GM12878 (cell line): ENCODE results near the gene ZNF467. TPM values are rescaled to one million over a fixed set of nuclear protein-coding genes. Genes with fewer than 3 reads are reported as not detected.

Experiments used
- ATAC-seq: fragments of 200-7000 bp; cut with Tn5 transposase; 3 replicates; pipeline ENCODE4 v1.9.1; 2020; ENCODE audit warnings: mild to moderate bottlenecking, moderate library complexity
- BruUV-seq: library from RNA; stranded (reverse); fragments of 400-500 nt; replicated peaks from 2 replicates; lab custom pipeline; 2021; lab: Mats Ljungman, UMichigan
- CTCF ChIA-PET: fragments of 300-600 bp; sonication (Branson Sonifier 250); formaldehyde crosslinking; extraction: SDS; loops from one replicate; lab custom pipeline; 2021; ENCODE audit warnings: inconsistent platforms; lab: Yijun Ruan, JAX
- POLR2A ChIA-PET: fragments of 350-600 bp; formaldehyde crosslinking; extraction: SDS; loops from one replicate; lab custom pipeline; 2021; ENCODE audit warnings: inconsistent platforms; lab: Charles Lee
- RAD21 ChIA-PET: fragments of 300-600 bp; sonication (Branson Sonifier 250); formaldehyde crosslinking; loops from one replicate; lab custom pipeline; 2023; ENCODE audit warnings: antibody characterized with exemption; ENCODE audit not compliant: unreplicated experiment; lab: Charles Lee
- SMC1A ChIA-PET: fragments of 300-600 bp; sonication (Branson Sonifier 250); formaldehyde crosslinking; loops from one replicate; lab custom pipeline; 2023; ENCODE audit not compliant: unreplicated experiment, uncharacterized antibody; lab: Charles Lee
- DNase-seq: peaks from one replicate; pipeline ENCODE4 v3.0.0-alpha.2; 2011; ENCODE audit warnings: low read depth, low spot score
- FAIRE-seq: peaks from 3 replicates; lab custom pipeline; 2011; peaks lifted over from hg19 to GRCh38; lab: Jason Lieb, UNC
- H2AFZ ChIP-seq: 2 replicates; pipeline ENCODE4 v1.6.0; 2011; ENCODE audit warnings: low read depth, low read length, control low read depth; ENCODE audit not compliant: control insufficient read depth
- H3K27ac ChIP-seq: 2 replicates; pipeline ENCODE4 v1.5.1; 2011; ENCODE audit warnings: control low read depth; ENCODE audit not compliant: control insufficient read depth, insufficient read depth
- H3K27me3 ChIP-seq, 2 experiments: replicated peaks in 1 of 2; 2 replicates each; pipeline versions ENCODE4 v1.6.0 to v1.6.1; 2011; ENCODE audit warnings: low read length in 1 of 2; ENCODE audit not compliant: control insufficient read depth in 2 of 2, insufficient read depth in 2 of 2
- H3K36me3 ChIP-seq, 2 experiments: 2 replicates each; pipeline ENCODE4 v1.5.1; 2011; ENCODE audit warnings: low read length in 1 of 2; ENCODE audit not compliant: control insufficient read depth in 2 of 2, insufficient read depth in 2 of 2
- H3K4me1 ChIP-seq: 2 replicates; pipeline ENCODE4 v1.6.1; 2011; ENCODE audit warnings: mild to moderate bottlenecking, low read length, moderate library complexity, mixed read lengths; ENCODE audit not compliant: control insufficient read depth, insufficient read depth
- H3K4me2 ChIP-seq: 2 replicates; pipeline ENCODE4 v1.6.0; 2011; ENCODE audit warnings: control low read depth; ENCODE audit not compliant: control insufficient read depth, insufficient read depth
- H3K4me3 ChIP-seq: fragments of 200-600 bp; sonication (generic); 2 replicates; pipeline ENCODE4 v1.5.1; 2016
- H3K79me2 ChIP-seq: 2 replicates; pipeline ENCODE4 v1.6.0; 2011; ENCODE audit warnings: low read length; ENCODE audit not compliant: control insufficient read depth, insufficient read depth
- H3K9ac ChIP-seq: 2 replicates; pipeline ENCODE4 v1.8.0; 2011; ENCODE audit warnings: low read length, control low read depth, mixed read lengths; ENCODE audit not compliant: control insufficient read depth, insufficient read depth
- H3K9me3 ChIP-seq: replicated peaks from 3 replicates; pipeline ENCODE4 v1.5.1; 2011; ENCODE audit warnings: mild to moderate bottlenecking, low read length; ENCODE audit not compliant: control insufficient read depth, insufficient read depth
- H4K20me1 ChIP-seq: 2 replicates; pipeline ENCODE4 v1.6.0; 2011; ENCODE audit not compliant: control insufficient read depth, insufficient read depth
- ASH2L ChIP-seq: fragments of 300-600, 200-600 bp; sonication (generic); IDR thresholded peaks from 2 replicates; pipeline ENCODE4 v1.6.1; 2017; ENCODE audit warnings: low read depth, mild to moderate bottlenecking, borderline replicate concordance
- HDAC2 ChIP-seq: fragments of 200-600 bp; sonication (generic); IDR thresholded peaks from 2 replicates; pipeline ENCODE4 v1.6.1; 2017
- JUNB ChIP-seq: IDR thresholded peaks from 2 replicates; pipeline ENCODE4 v1.6.1; 2016; ENCODE audit warnings: antibody characterized with exemption, mild to moderate bottlenecking
- KAT2A ChIP-seq: conservative IDR thresholded peaks from 2 replicates; pipeline ENCODE4 v1.6.1; 2011; ENCODE audit warnings: low read depth, low read length; ENCODE audit not compliant: control insufficient read depth
- POLR2A ChIP-seq: IDR thresholded peaks from 2 replicates; pipeline ENCODE4 v1.6.1; 2011; ENCODE audit warnings: low read depth, mild to moderate bottlenecking, low read length
- RUNX3 ChIP-seq: IDR thresholded peaks from 2 replicates; pipeline ENCODE4 v1.6.1; 2012; ENCODE audit warnings: low read length, inconsistent platforms
- SMAD5 ChIP-seq: IDR thresholded peaks from 2 replicates; pipeline ENCODE4 v1.6.1; 2016; ENCODE audit warnings: antibody characterized with exemption, low read depth
- STAT1 ChIP-seq: fragments of 450-650 bp; conservative IDR thresholded peaks from 2 replicates; pipeline ENCODE4 v1.6.1; 2014; ENCODE audit warnings: antibody characterized with exemption, mild to moderate bottlenecking
- WGBS: methylation state at CpG from one replicate; pipeline ENCODE4 v1.1.6; 2016; ENCODE audit warnings: low lambda C conversion rate; ENCODE audit not compliant: insufficient replicate concordance, insufficient coverage; ENCODE audit errors: missing lambda C conversion rate; 5-methylcytosine and 5-hydroxymethylcytosine counted together
- in situ Hi-C: fragments of 300-500 bp; cut with MboI; formaldehyde crosslinking; loops from 9 replicates; pipeline ENCODE4 v1.14.3; 2018; ENCODE audit warnings: mixed read lengths
- intact Hi-C: fragments of 100-400 bp; cut with micrococcal nuclease; formaldehyde crosslinking; loops from one replicate; pipeline ENCODE4 v1.14.2; 2022; ENCODE audit not compliant: unreplicated experiment
- polyA plus RNA-seq, 11 experiments: library from polyadenylated mRNA; depleted of rRNA in 4 of 11; unstranded in 6 of 11; stranded (reverse) in 5 of 11; fragments of >200 nt; fragmentation: Nextera tagmentation in 4 of 11; fragmentation: Illumina TruSeq in 1 of 11; extraction: Ambion mirVana in 4 of 11; extraction: Trizol in 1 of 11; gene quantifications; 1 replicate in 1 of 11; 2 replicates in 10 of 11; pipeline versions ENCODE4 v1.2.1 to v1.2.3, GENCODE V29; 2011 to 2016; ENCODE audit warnings: inconsistent platforms in 2 of 11, missing spikeins in 2 of 11, low read depth in 1 of 11
- total RNA-seq, 4 experiments: library from RNA; depleted of rRNA in 3 of 4; stranded (reverse); fragments of >200 nt in 3 of 4; fragmentation: Illumina TruSeq in 1 of 4; extraction: Trizol in 1 of 4; gene quantifications; 2 replicates each; pipeline versions ENCODE4 v1.2.1 to v1.2.3, GENCODE V29; 2013 to 2021
- TF ChIP-seq, protein P1 (sequence below): fragments of 450-650 bp; IDR thresholded peaks from 2 replicates; pipeline ENCODE4 v1.6.1; 2016; ENCODE audit warnings: mild to moderate bottlenecking, moderate library complexity, borderline replicate concordance
- TF ChIP-seq, protein P2 (sequence below): IDR thresholded peaks from 2 replicates; pipeline ENCODE4 v1.6.1; 2011; ENCODE audit warnings: borderline replicate concordance, low read depth, mild to moderate bottlenecking, moderate library complexity, low read length; ENCODE audit not compliant: insufficient read depth, poor library complexity, severe bottlenecking
- TF ChIP-seq, protein P3 (sequence below): fragments of 450-650 bp; IDR thresholded peaks from 2 replicates; pipeline ENCODE4 v1.6.1; 2017; ENCODE audit warnings: mild to moderate bottlenecking, moderate library complexity

The ZNF467 gene
- total and polyA plus RNA-seq, 10 of the 15 experiments (the other 5 are each of a cell fraction or from before 2014, with no cell fraction given), result not detected

DNA sequence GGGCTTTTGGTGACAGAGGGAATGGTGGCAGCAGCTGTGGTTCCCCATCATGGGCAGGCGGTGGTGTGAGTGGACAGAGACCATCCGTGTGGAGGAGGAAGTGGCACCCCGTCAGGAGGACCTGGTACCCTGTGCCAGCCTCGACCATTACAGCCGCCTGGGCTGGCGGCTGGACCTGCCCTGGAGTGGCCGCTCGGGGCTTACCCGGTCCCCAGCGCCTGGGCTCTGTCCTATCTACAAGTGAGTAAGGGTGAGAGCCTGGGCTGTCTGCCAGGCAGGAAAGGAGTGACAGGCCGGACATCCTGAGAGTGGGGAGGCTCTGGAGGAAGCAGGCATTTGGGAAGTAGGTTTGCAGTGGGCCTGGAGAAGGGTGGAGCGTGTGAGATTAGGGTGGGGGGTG, 2.9 kb upstream of the ZNF467 start:
- no peak for FAIRE-seq
- no peak for ATAC-seq
- no peak for DNase-seq
- no TSS peak for BruUV-seq
- ChIA-PET POLR2A (no interaction called here), SMC1A (no interaction called here), CTCF (no interaction called here), RAD21 (no interaction called here)
- WGBS, result 16% methylated on average over 9 of the region's 12 CpGs
- H3K4me3 ChIP-seq, result no peak overlapping the region
- H3K4me2 ChIP-seq, result no peak overlapping the region
- no peaks in the 10 kb centered on the region for H3K79me2 ChIP-seq
- H3K9me3 ChIP-seq, result no peaks in the 10 kb centered on the region
- H3K4me1 ChIP-seq, result no peaks in the 10 kb centered on the region; the same call in none of the 2 replicates
- no peak overlapping the region for H2AFZ ChIP-seq
- no peak overlapping the region for H3K9ac ChIP-seq
- intact Hi-C loops (no loop called here), in situ Hi-C loops (no loop called here)
- H4K20me1 ChIP-seq, result no peaks in the 10 kb centered on the region; the same call in 1 of the 2 replicates
- H3K27me3 ChIP-seq, result no peaks in the 10 kb centered on the region; a peak in 3 of 4 replicates
- H3K27ac ChIP-seq, result no peak overlapping the region
- H3K36me3 ChIP-seq, result no peaks in the 10 kb centered on the region
- TF ChIP-seq POLR2A, result no peak
- TF ChIP-seq, protein P1, sequence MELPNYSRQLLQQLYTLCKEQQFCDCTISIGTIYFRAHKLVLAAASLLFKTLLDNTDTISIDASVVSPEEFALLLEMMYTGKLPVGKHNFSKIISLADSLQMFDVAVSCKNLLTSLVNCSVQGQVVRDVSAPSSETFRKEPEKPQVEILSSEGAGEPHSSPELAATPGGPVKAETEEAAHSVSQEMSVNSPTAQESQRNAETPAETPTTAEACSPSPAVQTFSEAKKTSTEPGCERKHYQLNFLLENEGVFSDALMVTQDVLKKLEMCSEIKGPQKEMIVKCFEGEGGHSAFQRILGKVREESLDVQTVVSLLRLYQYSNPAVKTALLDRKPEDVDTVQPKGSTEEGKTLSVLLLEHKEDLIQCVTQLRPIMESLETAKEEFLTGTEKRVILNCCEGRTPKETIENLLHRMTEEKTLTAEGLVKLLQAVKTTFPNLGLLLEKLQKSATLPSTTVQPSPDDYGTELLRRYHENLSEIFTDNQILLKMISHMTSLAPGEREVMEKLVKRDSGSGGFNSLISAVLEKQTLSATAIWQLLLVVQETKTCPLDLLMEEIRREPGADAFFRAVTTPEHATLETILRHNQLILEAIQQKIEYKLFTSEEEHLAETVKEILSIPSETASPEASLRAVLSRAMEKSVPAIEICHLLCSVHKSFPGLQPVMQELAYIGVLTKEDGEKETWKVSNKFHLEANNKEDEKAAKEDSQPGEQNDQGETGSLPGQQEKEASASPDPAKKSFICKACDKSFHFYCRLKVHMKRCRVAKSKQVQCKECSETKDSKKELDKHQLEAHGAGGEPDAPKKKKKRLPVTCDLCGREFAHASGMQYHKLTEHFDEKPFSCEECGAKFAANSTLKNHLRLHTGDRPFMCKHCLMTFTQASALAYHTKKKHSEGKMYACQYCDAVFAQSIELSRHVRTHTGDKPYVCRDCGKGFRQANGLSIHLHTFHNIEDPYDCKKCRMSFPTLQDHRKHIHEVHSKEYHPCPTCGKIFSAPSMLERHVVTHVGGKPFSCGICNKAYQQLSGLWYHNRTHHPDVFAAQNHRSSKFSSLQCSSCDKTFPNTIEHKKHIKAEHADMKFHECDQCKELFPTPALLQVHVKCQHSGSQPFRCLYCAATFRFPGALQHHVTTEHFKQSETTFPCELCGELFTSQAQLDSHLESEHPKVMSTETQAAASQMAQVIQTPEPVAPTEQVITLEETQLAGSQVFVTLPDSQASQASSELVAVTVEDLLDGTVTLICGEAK, result no peak
- TF ChIP-seq RUNX3, result no peak
- no peak for TF ChIP-seq HDAC2
- TF ChIP-seq JUNB, result no peak
- no peak for TF ChIP-seq KAT2A
- TF ChIP-seq, protein P2, sequence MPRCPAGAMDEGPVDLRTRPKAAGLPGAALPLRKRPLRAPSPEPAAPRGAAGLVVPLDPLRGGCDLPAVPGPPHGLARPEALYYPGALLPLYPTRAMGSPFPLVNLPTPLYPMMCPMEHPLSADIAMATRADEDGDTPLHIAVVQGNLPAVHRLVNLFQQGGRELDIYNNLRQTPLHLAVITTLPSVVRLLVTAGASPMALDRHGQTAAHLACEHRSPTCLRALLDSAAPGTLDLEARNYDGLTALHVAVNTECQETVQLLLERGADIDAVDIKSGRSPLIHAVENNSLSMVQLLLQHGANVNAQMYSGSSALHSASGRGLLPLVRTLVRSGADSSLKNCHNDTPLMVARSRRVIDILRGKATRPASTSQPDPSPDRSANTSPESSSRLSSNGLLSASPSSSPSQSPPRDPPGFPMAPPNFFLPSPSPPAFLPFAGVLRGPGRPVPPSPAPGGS, result no peak
- no peak for TF ChIP-seq SMAD5
- no peak for TF ChIP-seq STAT1
- TF ChIP-seq ASH2L, result no peak
- TF ChIP-seq, protein P3, sequence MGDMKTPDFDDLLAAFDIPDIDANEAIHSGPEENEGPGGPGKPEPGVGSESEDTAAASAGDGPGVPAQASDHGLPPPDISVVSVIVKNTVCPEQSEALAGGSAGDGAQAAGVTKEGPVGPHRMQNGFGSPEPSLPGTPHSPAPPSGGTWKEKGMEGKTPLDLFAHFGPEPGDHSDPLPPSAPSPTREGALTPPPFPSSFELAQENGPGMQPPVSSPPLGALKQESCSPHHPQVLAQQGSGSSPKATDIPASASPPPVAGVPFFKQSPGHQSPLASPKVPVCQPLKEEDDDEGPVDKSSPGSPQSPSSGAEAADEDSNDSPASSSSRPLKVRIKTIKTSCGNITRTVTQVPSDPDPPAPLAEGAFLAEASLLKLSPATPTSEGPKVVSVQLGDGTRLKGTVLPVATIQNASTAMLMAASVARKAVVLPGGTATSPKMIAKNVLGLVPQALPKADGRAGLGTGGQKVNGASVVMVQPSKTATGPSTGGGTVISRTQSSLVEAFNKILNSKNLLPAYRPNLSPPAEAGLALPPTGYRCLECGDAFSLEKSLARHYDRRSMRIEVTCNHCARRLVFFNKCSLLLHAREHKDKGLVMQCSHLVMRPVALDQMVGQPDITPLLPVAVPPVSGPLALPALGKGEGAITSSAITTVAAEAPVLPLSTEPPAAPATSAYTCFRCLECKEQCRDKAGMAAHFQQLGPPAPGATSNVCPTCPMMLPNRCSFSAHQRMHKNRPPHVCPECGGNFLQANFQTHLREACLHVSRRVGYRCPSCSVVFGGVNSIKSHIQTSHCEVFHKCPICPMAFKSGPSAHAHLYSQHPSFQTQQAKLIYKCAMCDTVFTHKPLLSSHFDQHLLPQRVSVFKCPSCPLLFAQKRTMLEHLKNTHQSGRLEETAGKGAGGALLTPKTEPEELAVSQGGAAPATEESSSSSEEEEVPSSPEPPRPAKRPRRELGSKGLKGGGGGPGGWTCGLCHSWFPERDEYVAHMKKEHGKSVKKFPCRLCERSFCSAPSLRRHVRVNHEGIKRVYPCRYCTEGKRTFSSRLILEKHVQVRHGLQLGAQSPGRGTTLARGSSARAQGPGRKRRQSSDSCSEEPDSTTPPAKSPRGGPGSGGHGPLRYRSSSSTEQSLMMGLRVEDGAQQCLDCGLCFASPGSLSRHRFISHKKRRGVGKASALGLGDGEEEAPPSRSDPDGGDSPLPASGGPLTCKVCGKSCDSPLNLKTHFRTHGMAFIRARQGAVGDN, result no peak
